ENCODE results near the gene PDZD4. TPM values are rescaled to one million over a fixed set of nuclear protein-coding genes. Genes with fewer than 3 reads are reported as not detected.

The PDZD4 gene
- polyA plus RNA-seq, 1 of the 3 experiments (the other 2 are of a cell fraction) = 1.9 TPM

GRCh38 chrX:153764786-153765137 is 65.6 kb downstream of the PDZD4 start (continued):
- TF ChIP-seq USF2 (IDR thresholded peaks at IDR 0.05; ENCODE audit: borderline replicate concordance, low read depth, low read length) = no peak
- no peak for TF ChIP-seq NFIC (IDR thresholded peaks at IDR 0.05; ENCODE audit: borderline replicate concordance)
- TF ChIP-seq EZH2phosphoT487 (IDR thresholded peaks at IDR 0.05; ENCODE audit: borderline replicate concordance, low read depth) = no peak
- no peak for TF ChIP-seq MEF2A (IDR thresholded peaks at IDR 0.05; ENCODE audit: borderline replicate concordance, low read depth)
- no peak for TF ChIP-seq FOXJ3 (CRISPR knock-in tag; IDR thresholded peaks at IDR 0.05)
- no peak for TF ChIP-seq EP300 (IDR thresholded peaks at IDR 0.05; ENCODE audit: borderline replicate concordance in 1 of 2, low read depth in 1 of 2, low read length in 1 of 2)
- TF ChIP-seq GATA2 (CRISPR knock-in tag; IDR thresholded peaks at IDR 0.05) = no peak
- no peak for TF ChIP-seq JUND (IDR thresholded peaks at IDR 0.05)
- TF ChIP-seq TAF1 (IDR thresholded peaks at IDR 0.05; ENCODE audit: borderline replicate concordance, low read depth, low read length) = no peak
- no peak for TF ChIP-seq FOXM1 (IDR thresholded peaks at IDR 0.05; ENCODE audit: low read depth)
- TF ChIP-seq TCF12 (IDR thresholded peaks at IDR 0.05) = no peak

- H4K20me1 ChIP-seq (ENCODE audit: insufficient read depth) = peaks cover 9% of the 10 kb centered on the region; the same call in 1 of the 2 replicates
- peak within 1 kb of the TSS in 1 of 2 experiments; percentile 82; a peak in 3 of 4 replicates for H3K27ac ChIP-seq (ENCODE audit: low read depth in 2 of 2, low read length in 1 of 2)
- POLR2A ChIA-PET = interaction anchor here (1.2 kb wide), 1 partner anchor 38 kb away, joined by 4 read pairs; no protein-coding TSS in a partner anchor
- no peak within 1 kb of the TSS for H2AFZ ChIP-seq (ENCODE audit: low read depth)
- CTCF ChIA-PET = interaction anchor here (0.6 to 10.2 kb wide), 37 partner anchors 8 to 581 kb away, joined by 3 to 134 read pairs (median 4); partner anchors contain the start of genes NAA10 and RENBP
- no peaks in the 10 kb centered on the region for H3K9me2 ChIP-seq
- H3K4me1 ChIP-seq (ENCODE audit: control insufficient read depth in 1 of 2, insufficient read depth in 2 of 2, low read depth in 1 of 2, low read length in 1 of 2) = peaks cover 2 to 27% of the 10 kb centered on the region in 2 experiments; a peak in 1 of 4 replicates
- H3K79me2 ChIP-seq (ENCODE audit: insufficient read depth) = peaks cover 6% of the 10 kb centered on the region; the same call in 1 of the 2 replicates
- 5% methylated on average over 11 of the region's 26 CpGs for WGBS (ENCODE audit: low lambda C conversion rate)
- peak within 1 kb of the TSS; percentile 40 to 49 for H3K4me3 ChIP-seq (ENCODE audit: low read depth in 2 of 2, low read length in 1 of 2)
- peak; percentile 87 for DNase-seq
- H3K36me3 ChIP-seq (replicated peaks in 1 of 2; ENCODE audit: control insufficient read depth in 1 of 2, insufficient read depth in 2 of 2, low read length in 1 of 2) = no peaks in the 10 kb centered on the region
- no peaks in the 10 kb centered on the region for H3K9me3 ChIP-seq
- H3K27me3 ChIP-seq (ENCODE audit: insufficient read depth) = no peaks in the 10 kb centered on the region
- H3K9ac ChIP-seq = peak within 1 kb of the TSS; percentile 33; the same call in 1 of the 2 replicates
- no peaks in the 10 kb centered on the region for H3F3A ChIP-seq (replicated peaks; ENCODE audit: insufficient read depth)
- H3K4me2 ChIP-seq = peak within 1 kb of the TSS; percentile 79
- peak; percentile 87 for TF ChIP-seq SMC3 (IDR thresholded peaks at IDR 0.05; ENCODE audit: low read depth, low read length)
- peak; percentile 92 for TF ChIP-seq CTCF (IDR thresholded peaks at IDR 0.05)
- TF ChIP-seq RFX5 (IDR thresholded peaks at IDR 0.05; ENCODE audit: low read length) = no peak
- no peak for TF ChIP-seq ZBTB33 (IDR thresholded peaks at IDR 0.05; ENCODE audit: borderline replicate concordance, low read depth)
- no peak for TF ChIP-seq TCF12 (IDR thresholded peaks at IDR 0.05)
- TF ChIP-seq JUND (IDR thresholded peaks at IDR 0.05) = no peak
- TF ChIP-seq EP300 (IDR thresholded peaks at IDR 0.05; ENCODE audit: borderline replicate concordance in 1 of 2, low read depth in 1 of 2, low read length in 1 of 2) = no peak
- peak; percentile 41; the same call in 1 of the 2 replicates for TF ChIP-seq MXI1 (IDR thresholded peaks at IDR 0.05; ENCODE audit: low read depth, low read length)
- no peak for TF ChIP-seq GABPA (IDR thresholded peaks at IDR 0.05; ENCODE audit: low read depth)
- TF ChIP-seq USF2 (IDR thresholded peaks at IDR 0.05; ENCODE audit: borderline replicate concordance, low read depth, low read length) = no peak
- peak; percentile 90 for TF ChIP-seq RAD21 (IDR thresholded peaks at IDR 0.05; ENCODE audit: low read length)
- TF ChIP-seq TAF1 (IDR thresholded peaks at IDR 0.05; ENCODE audit: borderline replicate concordance, low read depth, low read length) = no peak
- 0 out of 2 replicates have a peak, but pooled peaks have one; percentile 24 for TF ChIP-seq POLR2AphosphoS5 (IDR thresholded peaks at IDR 0.05; ENCODE audit: low read depth, low read length)
- TF ChIP-seq FOXM1 (IDR thresholded peaks at IDR 0.05; ENCODE audit: low read depth) = no peak
- TF ChIP-seq MEF2A (IDR thresholded peaks at IDR 0.05; ENCODE audit: borderline replicate concordance, low read depth) = no peak
- TF ChIP-seq ELF1 (IDR thresholded peaks at IDR 0.05) = no peak
Observed at GRCh38 chrX:153763989-153764755, 66.2 kb downstream of the PDZD4 start, which contains the start of gene PLXNB3. TSS of gene PLXNB3 (plus strand) at chrX:153764249. CDS start at chrX:153765536, 1,287 bp downstream.
